Fibroblast of villous mesenchyme (primary cell): ENCODE results near the gene EYS. TPM values are rescaled to one million over a fixed set of nuclear protein-coding genes. Genes with fewer than 3 reads are reported as not detected.
"Not testable (repeated sequence)": the region's sequence is repeated elsewhere in the genome, so short reads cannot be mapped to it uniquely, and the experiment has no call there.

Experiments
- DNase-seq: peaks from one replicate; pipeline ENCODE4 v3.0.0-alpha.2; 2010; ENCODE audit warnings: low read depth
- H3K4me3 ChIP-seq: 2 replicates; pipeline ENCODE4 v1.5.1; 2011; ENCODE audit warnings: low read depth, mild to moderate bottlenecking, low read length
- total RNA-seq: library from RNA; depleted of rRNA; stranded (reverse); fragments of >200 nt; gene quantifications from 2 replicates; pipeline ENCODE4 v1.2.3, GENCODE V29; 2012
- TF ChIP-seq, protein P1 (sequence below): IDR thresholded peaks from 2 replicates; pipeline ENCODE4 v1.5.1; 2012; ENCODE audit warnings: low read depth, mild to moderate bottlenecking, low read length; ENCODE audit not compliant: insufficient read depth

EYS gene
- total RNA-seq, 1 donor, result under 0.01 TPM

DNA sequence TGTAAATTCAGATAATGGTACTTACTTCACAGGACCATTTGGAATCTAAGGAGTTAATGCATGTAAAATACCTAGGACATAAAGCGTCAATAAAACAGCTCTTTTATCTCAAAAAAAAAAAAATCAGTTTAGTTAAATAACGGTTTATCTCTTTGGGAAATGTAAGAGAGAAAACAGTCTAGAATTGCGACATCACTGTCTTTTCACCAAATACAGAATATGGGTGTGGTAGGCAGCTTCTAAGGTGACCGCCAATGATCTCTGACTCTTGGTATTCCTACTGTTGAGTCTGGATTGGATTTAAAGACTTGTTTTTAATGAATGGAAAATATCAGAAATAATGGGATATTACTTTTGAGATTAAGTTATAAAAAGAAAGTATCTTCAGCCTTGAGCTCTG lies 111.5 kb downstream of the EYS start:
- no peak overlapping the region for H3K4me3 ChIP-seq
- TF ChIP-seq, protein P1, sequence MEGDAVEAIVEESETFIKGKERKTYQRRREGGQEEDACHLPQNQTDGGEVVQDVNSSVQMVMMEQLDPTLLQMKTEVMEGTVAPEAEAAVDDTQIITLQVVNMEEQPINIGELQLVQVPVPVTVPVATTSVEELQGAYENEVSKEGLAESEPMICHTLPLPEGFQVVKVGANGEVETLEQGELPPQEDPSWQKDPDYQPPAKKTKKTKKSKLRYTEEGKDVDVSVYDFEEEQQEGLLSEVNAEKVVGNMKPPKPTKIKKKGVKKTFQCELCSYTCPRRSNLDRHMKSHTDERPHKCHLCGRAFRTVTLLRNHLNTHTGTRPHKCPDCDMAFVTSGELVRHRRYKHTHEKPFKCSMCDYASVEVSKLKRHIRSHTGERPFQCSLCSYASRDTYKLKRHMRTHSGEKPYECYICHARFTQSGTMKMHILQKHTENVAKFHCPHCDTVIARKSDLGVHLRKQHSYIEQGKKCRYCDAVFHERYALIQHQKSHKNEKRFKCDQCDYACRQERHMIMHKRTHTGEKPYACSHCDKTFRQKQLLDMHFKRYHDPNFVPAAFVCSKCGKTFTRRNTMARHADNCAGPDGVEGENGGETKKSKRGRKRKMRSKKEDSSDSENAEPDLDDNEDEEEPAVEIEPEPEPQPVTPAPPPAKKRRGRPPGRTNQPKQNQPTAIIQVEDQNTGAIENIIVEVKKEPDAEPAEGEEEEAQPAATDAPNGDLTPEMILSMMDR, result no peak
- no peak for DNase-seq

DNA sequence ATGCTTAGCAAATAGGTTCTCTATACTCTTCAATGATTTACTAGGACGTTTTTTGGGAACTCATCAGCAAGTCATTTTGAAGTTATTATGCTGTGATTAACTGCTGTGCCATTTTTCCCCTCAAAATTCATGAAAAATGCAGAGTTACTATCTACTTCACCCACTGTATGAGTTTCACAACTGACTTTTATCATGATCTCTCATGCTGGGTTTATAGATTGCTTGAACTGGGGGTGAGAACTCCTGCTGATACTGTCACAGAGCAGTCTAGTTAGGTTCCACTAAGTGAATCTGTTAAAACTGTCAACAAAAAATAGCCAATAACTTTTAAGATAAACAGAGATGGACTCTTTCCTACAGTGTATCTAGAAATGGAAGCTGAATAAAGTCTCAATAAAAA lies 136.7 kb downstream of the EYS start:
- no peak overlapping the region for H3K4me3 ChIP-seq
- DNase-seq, result no peak
- TF ChIP-seq, protein P1, result no peak

DNA sequence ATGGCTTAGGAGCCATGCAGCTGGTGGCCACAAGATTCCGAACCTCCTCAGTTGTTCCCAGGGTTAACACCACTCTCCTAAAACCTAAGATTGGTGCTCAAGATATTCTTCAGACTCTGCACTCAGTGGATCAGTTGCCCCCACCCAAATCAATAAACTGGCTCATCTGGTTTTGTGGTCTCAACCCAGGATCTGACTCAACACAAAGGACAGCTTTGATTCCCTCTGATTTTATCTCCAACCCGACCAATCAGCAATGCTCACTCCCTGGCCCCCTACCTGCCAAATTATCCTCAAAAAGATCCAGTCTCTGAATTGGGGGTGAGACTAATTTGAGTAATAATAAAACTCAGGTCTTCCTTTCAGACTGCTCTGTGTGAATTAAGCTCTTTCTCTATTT lies 137.5 kb downstream of the EYS start:
- TF ChIP-seq, protein P1, result no peak
- DNase-seq, result no peak
- no peak overlapping the region for H3K4me3 ChIP-seq

DNA sequence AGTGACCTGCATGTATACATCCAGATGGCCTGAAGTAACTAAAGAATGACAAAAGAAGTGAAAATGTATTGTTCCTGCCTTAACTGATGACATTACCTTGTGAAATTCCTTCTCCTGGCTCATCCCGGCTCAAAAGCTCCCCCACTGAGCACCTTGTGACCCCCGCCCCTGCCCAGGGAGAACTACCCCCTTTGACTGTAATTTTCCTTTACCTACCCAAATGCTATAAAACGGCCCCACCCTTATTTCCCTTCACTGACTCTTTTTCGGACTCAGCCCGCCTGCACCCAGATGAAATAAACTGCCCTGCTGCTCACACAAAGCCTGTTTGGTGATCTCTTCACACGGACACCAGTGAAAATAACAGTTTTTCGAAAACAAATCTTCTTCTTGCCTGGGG lies 138.0 kb downstream of the EYS start:
- not testable (repeated sequence) for DNase-seq, H3K4me3 ChIP-seq

DNA sequence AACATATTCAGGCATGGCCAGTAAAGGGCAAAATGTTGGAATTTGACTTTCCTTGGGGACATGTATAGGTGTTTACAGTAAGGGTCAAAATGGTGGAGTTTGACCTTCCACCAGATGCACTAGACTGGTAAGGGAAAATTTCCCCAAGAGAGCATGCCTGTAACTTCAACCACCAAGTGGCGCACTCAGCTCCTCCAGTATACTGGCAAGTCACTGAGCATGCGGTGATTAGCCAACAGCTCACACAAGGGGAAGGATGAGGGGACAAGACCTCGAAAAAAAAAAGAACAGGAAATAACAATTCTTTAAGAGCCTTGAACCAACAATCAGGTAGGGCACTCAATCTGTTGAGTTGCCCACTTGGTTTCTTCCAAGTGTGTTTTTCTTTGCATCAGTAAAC lies 140.9 kb downstream of the EYS start:
- no peak for DNase-seq
- TF ChIP-seq, protein P1, result no peak
- no peak overlapping the region for H3K4me3 ChIP-seq

DNA sequence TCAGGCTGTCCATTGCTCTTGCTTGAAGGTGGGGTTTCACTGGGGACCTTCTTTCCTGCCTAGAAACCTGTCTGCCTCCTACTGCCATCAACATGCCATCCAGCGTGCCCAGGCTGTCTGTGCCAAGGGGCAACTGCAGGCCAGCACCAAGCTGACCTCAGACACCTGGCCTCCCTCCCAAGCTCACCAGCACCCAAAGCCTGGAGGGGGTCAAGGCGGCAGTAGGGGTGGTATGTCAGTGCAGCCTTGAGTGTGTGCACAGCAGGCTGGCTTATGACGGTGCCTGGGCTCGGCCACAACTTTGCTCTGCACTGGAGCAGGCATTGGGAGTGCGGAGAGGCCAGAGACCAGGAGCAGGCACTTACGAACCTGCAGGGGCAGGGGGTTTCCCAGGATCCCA lies 149.0 kb downstream of the EYS start:
- H3K4me3 ChIP-seq, result no peak overlapping the region
- DNase-seq, result no peak
- TF ChIP-seq, protein P1, result no peak

DNA sequence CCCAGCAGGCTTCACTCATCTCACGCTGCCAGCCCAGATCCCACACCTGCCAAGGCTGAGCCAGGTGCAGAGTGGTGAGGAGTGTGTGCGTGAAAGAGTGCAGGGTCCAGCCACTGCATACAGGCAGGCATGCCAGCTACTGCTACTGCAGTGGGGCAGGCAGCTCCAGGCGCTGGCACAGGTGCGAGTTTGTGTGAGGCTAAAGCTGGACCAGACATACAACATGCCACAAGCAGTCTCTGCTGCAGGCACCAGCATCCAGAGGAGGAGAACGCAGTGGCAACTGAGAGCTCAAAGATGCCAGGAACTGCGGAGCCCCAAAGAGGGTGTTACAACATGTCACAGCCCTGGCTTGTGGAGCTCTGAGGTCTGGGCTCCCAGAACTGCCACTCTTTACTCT lies 149.8 kb downstream of the EYS start:
- no peak overlapping the region for H3K4me3 ChIP-seq
- TF ChIP-seq, protein P1, result no peak
- no peak for DNase-seq
